GM21786 (cell line): Measurements from ENCODE around the gene BOD1L1.

Experiments
- ATAC-seq: cut with Tn5 transposase; IDR thresholded peaks from one replicate; pipeline ENCODE4 v1.9.1; 2021; ENCODE audit not compliant: unreplicated experiment

The BOD1L1 gene

DNA sequence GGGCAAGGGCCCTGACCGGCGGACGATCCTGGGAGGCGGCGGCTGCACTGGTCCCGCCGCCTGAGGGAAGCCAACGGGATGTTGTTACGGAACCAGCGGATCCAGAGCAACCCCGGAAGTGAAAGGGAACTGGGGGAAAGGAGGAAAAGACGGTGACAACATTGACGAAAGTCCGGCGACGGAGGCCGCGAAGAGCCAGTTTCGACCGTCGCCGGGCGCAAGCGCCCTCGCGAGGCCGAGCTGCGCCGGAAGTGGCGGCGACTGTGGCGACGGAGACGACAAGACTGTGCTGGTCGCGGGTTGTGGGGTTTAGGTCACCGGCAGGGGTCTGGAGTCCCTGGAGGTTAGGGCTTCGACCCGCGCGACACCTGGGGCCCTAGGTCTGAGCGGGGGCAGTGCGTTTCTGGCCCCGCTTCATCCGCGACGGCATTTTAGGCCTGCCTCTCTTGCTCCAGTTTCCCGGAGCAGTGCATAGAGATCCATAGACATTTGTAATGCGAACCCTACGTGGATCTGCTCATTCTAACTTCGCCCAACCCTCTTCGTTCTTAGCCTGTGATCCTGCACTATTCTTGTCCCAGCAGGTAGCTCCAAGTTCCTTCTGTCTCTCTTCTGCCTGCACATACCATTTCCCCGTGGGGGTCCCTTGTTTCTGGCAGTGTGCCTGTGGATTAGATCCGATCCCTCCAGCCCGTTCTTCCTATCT is at the start of gene BOD1L1:
Gene BOD1L1, minus strand, starts transcription at position 120 of the 706 bp plus-strand sequence. CDS start 138 bp downstream, outside the sequence.
- ATAC-seq, result peak; percentile 90

DNA sequence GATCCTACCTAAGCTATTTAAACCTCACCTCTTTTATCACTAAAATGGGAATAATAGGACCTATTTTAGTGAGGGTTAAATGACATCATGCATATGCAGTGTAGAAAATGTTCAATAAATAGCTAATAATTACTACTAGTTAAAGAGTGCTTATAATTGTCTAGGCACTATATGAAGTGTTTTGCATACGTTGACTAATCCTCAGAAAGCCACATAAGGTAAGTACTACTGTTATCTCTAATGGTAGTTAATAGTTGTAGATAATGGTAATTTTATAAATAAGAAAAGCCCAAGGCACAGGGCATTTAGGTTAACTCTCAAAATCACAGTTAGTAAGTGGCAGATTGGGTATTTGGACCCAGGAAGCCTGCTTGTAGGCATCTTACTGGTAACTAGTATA is 47.4 kb upstream of the BOD1L1 start:
- ATAC-seq, result no peak

DNA sequence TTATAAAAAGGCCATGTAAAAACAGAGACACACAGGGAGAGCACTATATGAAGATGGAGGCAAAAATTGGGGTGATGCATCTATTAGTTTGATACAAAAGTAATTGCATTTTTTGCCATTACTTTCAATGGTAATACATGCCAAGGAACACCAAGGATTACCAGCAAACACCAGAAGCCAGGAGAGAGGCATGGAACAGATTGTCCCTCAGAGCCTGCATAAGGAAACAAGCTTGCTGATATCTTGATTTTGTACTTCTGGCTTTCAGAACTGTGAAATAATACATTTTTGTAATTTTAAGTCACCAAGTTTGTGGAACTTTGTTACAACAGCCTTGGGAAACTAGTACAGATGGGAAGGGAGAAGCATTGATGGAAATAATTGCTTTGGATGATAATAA is 45.6 kb upstream of the BOD1L1 start:
- no peak for ATAC-seq

DNA sequence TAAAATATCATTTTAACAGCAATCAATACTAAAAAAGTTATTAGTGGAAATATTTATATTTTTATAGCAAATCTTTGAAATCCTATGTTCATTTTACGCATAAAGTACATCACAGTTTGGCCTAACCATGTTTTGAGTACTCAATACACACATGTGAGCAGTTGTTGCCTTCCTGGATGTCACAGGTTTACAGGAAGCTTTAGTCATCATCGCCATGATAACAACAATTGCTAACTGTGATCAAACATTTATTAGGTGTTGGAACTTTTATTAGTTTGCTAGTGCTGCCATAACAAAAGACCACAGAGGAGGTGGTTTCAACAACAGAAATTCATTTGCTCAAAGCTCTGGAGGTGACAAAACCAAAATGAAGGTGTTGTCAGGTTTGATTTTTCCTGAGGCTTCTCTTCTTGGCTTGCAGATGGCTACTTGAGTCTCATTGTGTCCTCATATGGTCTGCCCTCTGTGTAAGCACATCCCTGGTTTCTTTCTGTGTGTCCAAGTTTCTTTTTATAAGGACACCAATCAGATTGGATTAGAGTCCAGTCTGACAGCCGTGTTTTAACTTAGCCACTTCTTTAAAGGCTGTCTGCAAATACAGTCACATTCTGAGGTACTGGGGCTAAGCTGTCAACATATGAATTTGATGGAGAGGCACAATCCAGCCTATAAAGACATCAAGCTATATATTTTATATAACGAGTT is 43.1 kb upstream of the BOD1L1 start:
- no peak for ATAC-seq

DNA sequence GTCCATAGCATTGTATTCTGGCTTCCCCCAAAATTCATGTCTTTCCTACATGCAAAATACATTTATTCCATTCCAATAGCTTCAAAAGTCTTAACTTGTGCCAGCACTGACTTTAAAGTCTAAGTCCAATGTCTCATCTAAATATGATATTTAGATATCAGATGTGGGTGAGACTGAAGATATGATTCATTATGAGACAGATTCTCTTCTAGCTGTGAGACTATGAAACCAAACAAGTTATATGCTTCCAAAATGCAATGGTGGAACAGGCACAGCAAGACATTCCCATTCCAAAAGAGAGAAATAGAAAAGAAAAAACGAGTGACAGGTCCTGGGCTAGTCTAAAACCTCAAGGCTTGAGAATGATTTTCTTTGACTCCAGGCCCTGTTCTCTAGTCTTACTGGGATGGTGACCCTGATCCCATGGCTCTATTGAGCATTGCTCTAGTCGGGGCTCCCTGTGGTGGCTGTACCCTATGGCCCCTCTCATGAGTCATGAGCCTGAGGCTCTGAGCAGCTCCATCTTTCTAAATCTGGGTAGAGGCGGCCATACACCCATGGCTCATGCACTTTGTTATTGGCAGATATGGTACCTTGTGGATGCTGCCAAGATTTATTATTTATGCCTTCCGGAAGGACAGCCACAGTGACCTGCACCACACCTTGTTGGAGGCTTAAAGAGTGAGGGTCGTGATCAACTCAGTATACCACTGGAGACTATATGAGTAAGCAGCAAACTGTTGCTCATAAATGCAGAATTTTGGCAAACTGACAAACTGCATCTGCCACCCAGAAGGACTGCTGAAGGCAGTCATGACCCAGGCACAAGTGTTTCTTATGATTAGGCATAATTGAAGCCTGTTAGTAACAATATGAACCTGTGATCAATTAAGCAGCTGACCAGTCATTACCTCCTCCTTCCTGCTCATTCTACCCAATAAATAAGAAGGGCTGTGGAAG is 38.5 kb upstream of the BOD1L1 start:
- ATAC-seq, result no peak

DNA sequence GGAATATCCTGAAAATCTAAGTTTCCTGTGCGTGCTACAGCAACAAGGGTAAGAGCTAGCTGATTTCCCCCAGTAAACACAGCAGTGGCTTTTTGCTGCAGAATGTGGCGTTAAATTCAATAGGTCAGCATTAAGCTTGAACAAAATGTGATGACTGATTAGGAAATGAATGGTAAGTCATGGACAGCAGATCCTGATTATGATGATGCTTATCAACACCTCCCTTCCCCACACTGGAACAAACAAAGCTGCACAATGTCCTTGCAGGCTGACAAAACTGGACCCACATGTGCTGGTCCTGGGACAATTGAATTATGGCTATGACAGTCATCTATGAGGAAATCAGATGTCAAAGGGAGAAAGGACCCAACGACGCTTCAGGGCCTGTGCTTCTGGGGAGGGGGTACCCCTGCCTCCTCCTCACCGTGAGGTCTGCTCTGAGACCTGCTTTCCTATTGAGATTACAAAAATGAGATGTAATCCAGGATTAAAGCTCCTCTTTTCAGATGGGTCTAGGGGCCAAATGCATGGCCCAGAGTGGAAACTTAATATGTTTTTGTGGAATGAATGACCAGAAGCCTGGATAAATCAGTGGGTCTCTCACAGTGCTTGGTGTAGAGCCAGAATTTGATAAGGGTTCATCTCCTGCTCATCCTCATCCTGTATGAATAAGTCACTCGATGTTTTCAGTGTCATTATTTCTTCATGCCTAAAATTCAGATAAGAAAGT is 32.0 kb upstream of the BOD1L1 start:
- ATAC-seq, result no peak

DNA sequence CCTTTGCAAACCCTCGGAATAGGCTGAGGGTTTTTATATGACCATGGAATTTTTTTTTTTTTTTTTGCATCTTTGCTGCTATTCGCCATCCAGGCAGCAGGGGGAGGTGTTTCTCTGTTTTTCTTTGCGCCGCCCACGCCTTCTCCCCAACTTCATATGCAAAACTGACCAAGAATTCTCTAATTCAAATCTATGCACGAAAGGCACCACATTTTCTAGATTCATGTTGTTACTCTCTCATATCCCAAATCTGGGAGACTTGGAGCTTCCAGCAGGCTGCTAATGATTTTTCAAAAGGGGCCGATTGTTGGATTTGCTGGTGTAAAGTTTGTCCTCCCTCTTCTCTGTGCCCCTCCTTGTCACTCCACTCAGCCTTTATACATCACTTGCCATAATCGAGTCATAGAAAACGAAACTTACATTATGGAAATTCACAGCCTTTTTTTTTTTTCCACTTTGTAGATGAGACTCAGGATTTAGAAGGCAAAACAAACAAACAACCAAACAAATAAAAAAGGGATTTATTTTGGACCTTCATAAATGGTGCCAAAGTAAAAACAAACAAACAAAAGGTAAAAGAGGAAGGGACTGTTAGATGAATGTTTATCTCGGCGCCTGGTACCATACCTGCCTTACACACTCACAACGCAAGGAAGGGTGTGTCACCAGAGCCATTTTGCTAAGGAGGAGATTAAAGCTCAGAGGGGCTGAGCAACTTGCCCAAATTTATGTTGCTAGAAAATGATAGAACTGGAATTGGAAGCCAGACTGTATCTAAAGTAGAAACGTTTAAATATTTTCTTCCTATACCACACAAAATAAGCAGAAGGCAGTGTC is 29.3 kb upstream of the BOD1L1 start:
- ATAC-seq, result no peak

DNA sequence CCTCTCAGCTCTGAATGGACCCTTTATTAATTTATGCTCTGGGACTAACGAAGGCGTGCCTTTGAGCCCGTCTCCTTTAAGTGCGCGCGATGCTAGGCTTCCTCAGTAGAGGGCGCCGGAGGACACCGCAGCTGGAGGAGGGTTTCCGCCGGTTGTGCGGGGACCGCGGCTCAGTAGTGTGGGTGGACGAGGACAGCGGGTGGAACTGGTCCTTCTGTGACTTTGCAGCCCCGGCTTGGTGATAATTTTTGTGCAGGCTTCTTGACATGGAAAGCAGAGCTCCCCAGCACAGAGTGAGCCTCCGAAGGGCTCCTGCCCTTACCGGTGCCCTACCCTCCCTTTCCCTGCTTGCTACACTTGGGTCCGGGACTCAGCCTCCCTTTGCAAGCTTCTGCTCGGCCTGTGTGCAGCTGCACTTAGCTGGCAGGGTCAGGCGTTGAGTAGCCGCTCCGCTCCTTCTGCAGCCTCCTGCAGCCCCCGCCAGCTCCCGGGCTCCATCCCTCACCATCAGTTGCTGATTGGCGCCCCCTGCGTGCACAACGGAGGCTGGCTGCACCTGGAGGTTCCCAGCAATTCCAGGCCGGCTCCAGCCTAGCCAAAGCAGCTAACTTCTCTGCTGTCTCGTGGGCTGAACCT is 26.8 kb upstream of the BOD1L1 start:
- peak; percentile 93 for ATAC-seq

DNA sequence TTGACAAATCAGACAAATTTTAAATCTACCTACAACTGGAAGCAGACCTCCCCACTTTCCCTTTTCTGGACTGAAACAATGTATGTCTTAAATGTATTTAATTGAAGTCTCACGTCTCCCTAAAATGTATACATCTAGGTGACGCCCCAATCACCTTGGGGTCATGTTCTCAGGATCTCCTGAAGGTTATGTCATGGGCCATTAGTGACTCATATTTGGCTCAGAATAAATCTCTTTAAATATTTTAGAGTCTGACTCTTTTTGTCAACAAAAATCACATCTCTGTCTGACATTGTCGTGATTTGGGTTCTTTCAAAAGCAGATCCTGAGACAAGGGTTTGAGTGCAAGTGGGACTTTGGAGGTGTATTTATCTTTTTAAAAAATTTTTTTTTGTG is 26.2 kb upstream of the BOD1L1 start:
- no peak for ATAC-seq

DNA sequence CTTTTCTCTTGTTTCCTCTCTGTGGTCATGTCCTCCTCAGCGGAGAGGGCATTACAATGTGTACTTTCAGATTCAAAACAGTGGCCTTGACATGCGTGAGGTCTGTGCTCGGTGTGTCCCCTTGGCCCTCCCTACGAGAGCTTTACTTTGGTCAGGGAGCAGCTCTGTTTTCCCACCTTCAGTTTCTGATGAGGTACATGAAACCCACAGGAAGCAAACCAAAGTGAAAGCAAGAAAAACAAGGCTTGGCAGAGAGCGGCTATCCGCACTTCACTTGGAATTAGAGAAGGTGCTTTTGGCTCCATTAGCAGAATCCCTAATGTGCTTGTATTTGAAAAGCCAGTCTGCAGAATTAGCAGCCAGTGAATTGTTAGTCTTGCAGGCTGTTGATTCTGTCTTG is 19.5 kb upstream of the BOD1L1 start:
- no peak for ATAC-seq

DNA sequence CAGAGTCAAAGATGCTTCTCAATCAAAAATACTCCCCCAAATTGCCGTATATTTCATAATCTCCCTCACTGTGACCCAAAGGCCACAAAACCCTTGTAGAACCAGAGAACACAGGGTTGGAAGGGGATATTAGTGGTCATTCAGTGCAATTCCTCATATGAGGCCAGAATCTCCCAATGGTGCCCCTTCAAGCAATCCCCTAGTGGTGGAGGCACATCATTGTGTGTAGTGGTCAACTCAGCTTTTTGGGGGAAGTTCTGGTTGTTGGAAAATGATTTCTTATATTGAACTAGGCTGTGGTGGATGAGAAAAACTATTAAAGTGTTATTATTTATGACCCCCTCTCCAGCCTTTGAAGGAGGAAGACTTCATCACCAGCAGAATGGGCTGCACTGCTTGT is 17.6 kb upstream of the BOD1L1 start:
- ATAC-seq, result no peak

DNA sequence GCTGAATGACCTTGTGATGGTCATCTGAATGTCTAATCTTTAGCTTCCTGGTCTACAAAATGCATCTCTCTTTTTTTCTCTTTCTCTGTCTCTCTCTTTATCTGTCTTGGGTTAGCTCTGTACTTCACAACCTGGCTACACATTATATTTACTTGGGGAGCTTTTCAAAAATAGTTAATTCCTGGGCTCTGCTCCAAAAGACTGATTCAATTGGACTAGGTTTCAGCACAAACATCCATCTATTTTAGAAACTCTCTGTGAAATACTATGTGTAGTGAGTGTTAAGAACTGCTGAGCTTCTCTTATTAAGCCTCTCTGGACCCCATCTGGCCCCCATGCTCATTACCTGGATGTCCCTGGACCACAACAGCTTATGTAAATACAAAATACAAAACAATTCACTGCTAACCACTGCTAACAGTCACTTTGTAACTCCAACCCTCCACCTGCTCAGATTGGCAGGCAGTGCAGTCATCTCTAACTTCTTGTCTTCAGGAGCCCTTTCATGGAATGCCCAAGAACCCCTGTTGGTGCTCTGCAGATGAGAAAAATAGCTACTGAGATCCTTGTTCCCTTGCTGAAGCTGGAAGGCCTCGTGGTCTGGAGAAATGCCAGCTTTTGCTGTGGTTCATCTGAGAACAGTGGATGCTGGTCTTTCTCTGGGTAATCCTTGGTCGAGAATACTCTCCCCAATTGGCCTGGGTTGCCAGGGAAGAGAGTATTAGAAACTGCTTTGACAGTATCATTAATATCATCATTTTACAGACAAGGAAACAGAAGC is 14.8 kb upstream of the BOD1L1 start:
- ATAC-seq, result no peak

DNA sequence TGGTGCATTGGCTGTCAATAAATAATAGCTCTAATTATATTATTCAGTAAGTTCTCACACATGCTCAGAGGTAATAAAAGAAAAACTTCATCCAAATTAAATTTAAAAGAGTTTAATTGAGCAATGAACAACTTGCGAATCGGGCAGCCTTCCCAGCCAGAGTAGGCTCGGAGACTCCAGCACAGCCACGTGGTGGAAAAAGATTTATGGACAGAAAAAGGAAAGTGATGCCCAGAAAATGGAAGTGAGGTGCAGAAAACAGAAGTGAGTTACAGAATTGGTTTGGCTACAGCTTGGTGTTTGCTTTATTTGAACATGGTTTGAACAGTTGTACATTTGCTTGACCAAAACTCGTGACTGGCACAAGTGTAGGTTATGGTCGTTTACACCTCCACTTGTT is 13.6 kb upstream of the BOD1L1 start:
- ATAC-seq, result no peak

DNA sequence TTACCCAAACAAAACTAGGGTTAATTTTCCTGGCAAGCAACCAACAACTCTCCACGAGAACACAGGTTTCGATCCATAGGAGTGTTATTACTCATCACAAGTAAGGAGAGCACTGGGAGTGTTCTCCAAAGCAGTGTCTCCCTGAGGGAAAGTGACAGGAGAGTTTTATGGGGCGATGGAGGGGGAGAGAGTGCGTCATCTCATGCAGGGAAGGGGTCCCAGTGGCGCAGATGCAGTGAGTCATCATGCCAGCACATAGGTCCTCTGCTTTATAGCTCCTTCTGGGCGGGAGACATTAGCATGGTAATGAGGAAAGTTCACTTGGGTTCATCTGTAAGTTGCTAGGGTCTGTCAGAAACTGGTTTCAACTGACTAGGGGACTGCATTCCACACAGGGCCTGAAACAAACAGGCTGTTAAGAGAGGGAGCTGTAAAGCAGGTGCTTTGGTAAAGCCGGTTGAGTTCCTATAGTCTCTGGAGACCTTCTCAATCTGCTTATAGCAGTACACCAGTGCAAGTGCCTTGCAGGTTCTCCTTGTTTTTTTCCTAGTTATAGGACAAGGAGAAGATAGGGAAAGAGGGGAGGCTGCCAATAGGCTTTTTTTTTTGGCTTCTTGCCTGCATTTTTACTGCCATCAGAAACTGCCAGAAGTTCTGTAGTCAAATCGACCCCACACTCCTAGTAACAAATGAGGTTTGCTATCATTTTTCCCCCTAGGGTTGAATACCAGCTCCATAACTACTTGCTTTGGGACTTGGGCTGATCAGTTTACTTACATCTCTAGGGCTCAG is 12.8 kb upstream of the BOD1L1 start:
- ATAC-seq, result no peak

DNA sequence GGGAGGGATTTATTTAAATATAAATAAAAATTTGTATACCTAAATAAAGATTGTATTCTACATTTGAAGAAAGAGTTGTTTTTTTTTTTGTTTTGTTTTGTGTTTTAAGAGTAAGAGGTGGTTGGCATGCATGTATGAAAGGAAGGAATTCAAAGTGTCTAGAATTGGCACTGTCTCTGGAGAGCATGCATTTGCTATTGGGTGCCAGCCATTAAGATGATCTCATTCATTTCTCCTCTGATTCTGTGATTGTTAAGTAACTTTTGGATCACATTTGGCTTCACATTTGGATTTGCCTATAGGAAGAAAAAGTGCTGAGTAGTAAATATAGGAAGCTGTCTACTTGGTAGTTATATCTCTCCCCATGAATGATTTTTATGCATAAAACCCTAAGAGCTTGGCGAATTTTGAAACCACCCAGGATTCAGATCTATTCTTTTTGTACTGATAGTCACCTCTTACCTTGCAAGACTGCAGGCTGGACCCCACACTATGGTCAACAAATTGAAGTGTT is 7.8 kb upstream of the BOD1L1 start:
- ATAC-seq, result no peak

DNA sequence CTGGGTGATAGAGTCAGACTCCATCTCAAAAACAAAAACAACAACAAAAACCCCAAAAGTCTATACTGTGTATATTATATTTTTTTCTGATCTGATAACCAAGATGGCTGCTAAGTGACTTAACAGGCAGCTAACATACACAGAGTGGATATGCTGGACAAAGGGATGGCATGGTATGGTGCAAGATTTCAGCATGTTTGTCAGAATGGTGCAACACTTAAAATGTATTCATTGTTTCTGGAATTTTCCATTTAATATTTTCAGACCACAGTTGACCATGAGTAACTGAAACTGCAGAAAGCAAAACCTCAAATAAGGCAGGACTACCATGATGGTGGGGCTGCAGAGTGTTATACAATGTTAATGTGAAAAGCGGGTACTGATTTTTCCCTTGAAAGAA is 6.1 kb upstream of the BOD1L1 start:
- ATAC-seq, result no peak

DNA sequence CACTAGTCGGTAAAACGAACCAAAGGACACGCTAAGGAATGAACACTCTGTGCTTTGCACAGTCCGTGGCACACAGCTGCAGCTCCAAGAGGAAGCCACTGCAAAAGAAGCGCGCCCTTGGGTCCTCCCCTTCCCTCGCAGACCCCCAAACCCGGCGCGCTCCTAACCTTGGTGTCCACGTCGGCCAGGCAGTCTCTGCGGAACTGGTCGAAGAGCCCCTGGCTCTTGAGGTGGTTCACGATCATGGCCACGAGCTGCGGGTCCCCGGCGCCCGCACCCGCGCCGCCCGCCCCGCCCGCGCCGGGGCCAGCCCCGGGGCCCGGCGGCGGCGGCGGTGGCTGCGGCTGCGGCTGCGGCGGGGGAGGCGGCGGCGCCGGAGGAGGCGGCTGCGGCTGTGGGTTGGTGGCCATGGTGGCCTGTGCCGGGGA is 333 bp downstream of the BOD1L1 start:
- peak; percentile 38 for ATAC-seq
